Peyer's patch (tissue), 4 donors: ENCODE data around the gene EXD2. TPM values are rescaled to one million over a fixed set of nuclear protein-coding genes. Genes with fewer than 3 reads are reported as not detected.
"Not testable (repeated sequence)": the region's sequence is repeated elsewhere in the genome, so short reads cannot be mapped to it uniquely, and the experiment has no call there.

Experiments
- DNase-seq, 3 donors: peaks; one replicate each; pipeline ENCODE4 v3.0.0-alpha.2; 2017 to 2019
- H3K27ac ChIP-seq, 4 donors: fragments of 200-600 bp; sonication (generic); one replicate each; pipeline ENCODE4 v1.5.1; 2016 to 2019
- H3K27me3 ChIP-seq, 2 donors: fragments of 200-600 bp; sonication (generic); one replicate each; pipeline ENCODE4 v1.5.1; 2019
- H3K36me3 ChIP-seq, 3 donors: fragments of 200-600 bp; sonication (generic); one replicate each; pipeline ENCODE4 v1.5.1; 2016 to 2019
- H3K4me1 ChIP-seq, 4 donors: fragments of 200-600 bp; sonication (generic); one replicate each; pipeline ENCODE4 v1.5.1; 2016 to 2019
- H3K4me3 ChIP-seq, 4 donors: fragments of 200-600 bp; sonication (generic); 1 replicate in 3 of 4; 2 replicates in 1 of 4; pipeline ENCODE4 v1.5.1; 2016 to 2019; ENCODE audit warnings: mild to moderate bottlenecking in 1 of 4
- H3K9me3 ChIP-seq, 4 donors: fragments of 200-600 bp; sonication (generic); one replicate each; pipeline ENCODE4 v1.5.1; 2016 to 2019; ENCODE audit warnings: mild to moderate bottlenecking in 1 of 4
- CTCF ChIP-seq, 6 experiments: fragments of 450-650 bp in 4 of 6; fragments of 200-600 bp in 2 of 6; sonication (generic) in 1 of 6; IDR thresholded peaks; one replicate each; pipeline ENCODE4 v1.5.1; 2017 to 2019; ENCODE audit warnings: antibody characterized with exemption in 6 of 6, mild to moderate bottlenecking in 3 of 6, moderate library complexity in 1 of 6
- POLR2A ChIP-seq, 2 donors: fragments of 450-650 bp; IDR thresholded peaks; one replicate each; pipeline ENCODE4 v1.5.1; 2017; ENCODE audit warnings: antibody characterized with exemption in 2 of 2, mild to moderate bottlenecking in 2 of 2, moderate library complexity in 2 of 2
- total RNA-seq, 4 donors: library from RNA; depleted of rRNA; stranded (reverse); fragments of >200 nt; gene quantifications; one replicate each; pipeline ENCODE4 v1.1.0, GENCODE V29; 2016

The EXD2 gene
- total RNA-seq, 4 donors from 2014 or later, result 12.1 to 19.2 (median 15.2) TPM

GRCh38 chr14:69275331-69275730, 84.0 kb downstream of the EXD2 start:
- Histone ChIP-seq H3K27me3 (no peaks in the 10 kb centered on the region), H3K9me3 (no peaks in the 10 kb centered on the region), H3K27ac (no peak overlapping the region), H3K36me3 (no peaks in the 10 kb centered on the region), H3K4me3 (no peak overlapping the region), H3K4me1 (no peaks in the 10 kb centered on the region)
- no peak for TF ChIP-seq CTCF (IDR thresholded peaks at IDR 0.05)
- no peak for TF ChIP-seq POLR2A (IDR thresholded peaks at IDR 0.05)
- DNase-seq, result no peak

- not testable (repeated sequence) for H3K27me3 ChIP-seq, DNase-seq, H3K27ac ChIP-seq, H3K9me3 ChIP-seq, H3K4me1 ChIP-seq, H3K4me3 ChIP-seq, H3K36me3 ChIP-seq
These were observed 86.1 kb downstream of the EXD2 start for GRCh38 chr14:69277356-69277755.

- DNase-seq, result no peak
- TF ChIP-seq POLR2A (IDR thresholded peaks at IDR 0.05), result no peak
- no peak for TF ChIP-seq CTCF (IDR thresholded peaks at IDR 0.05)
These were observed 89.5 kb downstream of the EXD2 start for GRCh38 chr14:69280746-69281291.

GRCh38 chr14:69281450-69282169, 90.3 kb downstream of the EXD2 start:
- Histone ChIP-seq H3K9me3 (no peaks in the 10 kb centered on the region), H3K27ac (no peak overlapping the region), H3K4me3 (no peak overlapping the region), H3K27me3 (no peaks in the 10 kb centered on the region), H3K4me1 (no peaks in the 10 kb centered on the region), H3K36me3 (no peaks in the 10 kb centered on the region)
- TF ChIP-seq CTCF (IDR thresholded peaks at IDR 0.05) (no peak), POLR2A (IDR thresholded peaks at IDR 0.05) (no peak)
- DNase-seq, result no peak

More at GRCh38 chr14:69280746-69281291, 89.5 kb downstream of the EXD2 start:
- no peaks in the 10 kb centered on the region for H3K36me3 ChIP-seq
- no peak overlapping the region for H3K4me3 ChIP-seq
- H3K9me3 ChIP-seq, result no peaks in the 10 kb centered on the region
- no peaks in the 10 kb centered on the region for H3K27me3 ChIP-seq
- no peak overlapping the region for H3K27ac ChIP-seq
- no peaks in the 10 kb centered on the region for H3K4me1 ChIP-seq

GRCh38 chr14:69282448-69282847, 91.2 kb downstream of the EXD2 start:
- Histone ChIP-seq H3K27me3 (no peaks in the 10 kb centered on the region), H3K4me3 (no peak overlapping the region), H3K9me3 (no peaks in the 10 kb centered on the region), H3K27ac (no peak overlapping the region), H3K36me3 (no peaks in the 10 kb centered on the region), H3K4me1 (peaks cover 0 to 6% (median 0%) of the 10 kb centered on the region in 4 donors)
- DNase-seq, result no peak
- TF ChIP-seq POLR2A (IDR thresholded peaks at IDR 0.05) (no peak), CTCF (IDR thresholded peaks at IDR 0.05) (no peak)

GRCh38 chr14:69284170-69284569, 92.9 kb downstream of the EXD2 start:
- Histone ChIP-seq H3K27ac (no peak overlapping the region), H3K4me3 (no peak overlapping the region), H3K4me1 (peaks cover 0 to 17% (median 0%) of the 10 kb centered on the region in 4 donors), H3K9me3 (no peaks in the 10 kb centered on the region), H3K27me3 (no peaks in the 10 kb centered on the region), H3K36me3 (no peaks in the 10 kb centered on the region)
- DNase-seq, result no peak
- no peak for TF ChIP-seq CTCF (IDR thresholded peaks at IDR 0.05)
- TF ChIP-seq POLR2A (IDR thresholded peaks at IDR 0.05), result no peak
